ENCODE results near the gene MAD1L1.

MAD1L1 gene

DNA sequence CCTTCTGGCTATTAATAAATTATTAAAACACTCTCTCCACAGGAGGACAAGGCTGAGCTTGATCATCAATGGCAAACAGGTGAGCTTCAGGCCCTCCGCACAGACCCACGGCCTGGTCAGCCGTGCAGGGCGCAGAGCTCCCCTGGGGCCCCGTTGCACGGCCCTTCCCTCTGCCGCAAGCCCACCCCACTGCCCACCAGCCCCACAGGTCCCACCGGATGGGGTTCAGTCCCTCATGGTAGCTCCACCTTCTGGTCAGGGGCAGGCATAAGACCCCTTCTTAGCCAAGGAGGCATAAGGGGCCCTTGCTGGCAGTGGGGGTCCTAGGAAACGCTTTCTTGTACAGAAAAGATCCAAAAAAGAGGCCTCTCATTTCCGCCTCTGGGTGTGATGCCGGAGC, 84.6 kb downstream of the MAD1L1 start:
- H3K4me2 ChIP-seq (ENCODE audit: insufficient read depth, low read length), result no peak overlapping the region
- no peak overlapping the region for H3K9ac ChIP-seq (ENCODE audit: low read depth, low read length)
- peaks cover 68% of the 10 kb centered on the region for H3K36me3 ChIP-seq (ENCODE audit: insufficient read depth, low read length)
- no peak for ATAC-seq (ENCODE audit: insufficient read depth, low read depth)
- no peak overlapping the region for H3K4me3 ChIP-seq (ENCODE audit: low read depth in 1 of 2, low read length in 2 of 2)
- peaks cover 15% of the 10 kb centered on the region for H3K79me2 ChIP-seq (ENCODE audit: insufficient read depth, low read length)
- no peaks in the 10 kb centered on the region for H3K9me3 ChIP-seq (ENCODE audit: insufficient read depth, low read length, severe bottlenecking)
- H2AFZ ChIP-seq (ENCODE audit: low read depth, low read length), result no peak overlapping the region
- H4K20me1 ChIP-seq (ENCODE audit: insufficient read depth, low read length), result peaks cover 29% of the 10 kb centered on the region
- no peak overlapping the region for H3K27ac ChIP-seq (ENCODE audit: low read length)
- H3K27me3 ChIP-seq (ENCODE audit: insufficient read depth, low read length, poor library complexity), result no peaks in the 10 kb centered on the region
- H3K4me1 ChIP-seq (ENCODE audit: insufficient read depth, low read length), result no peaks in the 10 kb centered on the region
- no peak for DNase-seq
- TF ChIP-seq EZH2 (IDR thresholded peaks at IDR 0.05; ENCODE audit: borderline replicate concordance, low read depth, low read length, severe bottlenecking), result no peak
- TF ChIP-seq, protein P1, sequence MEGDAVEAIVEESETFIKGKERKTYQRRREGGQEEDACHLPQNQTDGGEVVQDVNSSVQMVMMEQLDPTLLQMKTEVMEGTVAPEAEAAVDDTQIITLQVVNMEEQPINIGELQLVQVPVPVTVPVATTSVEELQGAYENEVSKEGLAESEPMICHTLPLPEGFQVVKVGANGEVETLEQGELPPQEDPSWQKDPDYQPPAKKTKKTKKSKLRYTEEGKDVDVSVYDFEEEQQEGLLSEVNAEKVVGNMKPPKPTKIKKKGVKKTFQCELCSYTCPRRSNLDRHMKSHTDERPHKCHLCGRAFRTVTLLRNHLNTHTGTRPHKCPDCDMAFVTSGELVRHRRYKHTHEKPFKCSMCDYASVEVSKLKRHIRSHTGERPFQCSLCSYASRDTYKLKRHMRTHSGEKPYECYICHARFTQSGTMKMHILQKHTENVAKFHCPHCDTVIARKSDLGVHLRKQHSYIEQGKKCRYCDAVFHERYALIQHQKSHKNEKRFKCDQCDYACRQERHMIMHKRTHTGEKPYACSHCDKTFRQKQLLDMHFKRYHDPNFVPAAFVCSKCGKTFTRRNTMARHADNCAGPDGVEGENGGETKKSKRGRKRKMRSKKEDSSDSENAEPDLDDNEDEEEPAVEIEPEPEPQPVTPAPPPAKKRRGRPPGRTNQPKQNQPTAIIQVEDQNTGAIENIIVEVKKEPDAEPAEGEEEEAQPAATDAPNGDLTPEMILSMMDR (IDR thresholded peaks at IDR 0.05; ENCODE audit: borderline replicate concordance, extremely low read depth, low read length, poor library complexity, severe bottlenecking), result peak; percentile 13

DNA sequence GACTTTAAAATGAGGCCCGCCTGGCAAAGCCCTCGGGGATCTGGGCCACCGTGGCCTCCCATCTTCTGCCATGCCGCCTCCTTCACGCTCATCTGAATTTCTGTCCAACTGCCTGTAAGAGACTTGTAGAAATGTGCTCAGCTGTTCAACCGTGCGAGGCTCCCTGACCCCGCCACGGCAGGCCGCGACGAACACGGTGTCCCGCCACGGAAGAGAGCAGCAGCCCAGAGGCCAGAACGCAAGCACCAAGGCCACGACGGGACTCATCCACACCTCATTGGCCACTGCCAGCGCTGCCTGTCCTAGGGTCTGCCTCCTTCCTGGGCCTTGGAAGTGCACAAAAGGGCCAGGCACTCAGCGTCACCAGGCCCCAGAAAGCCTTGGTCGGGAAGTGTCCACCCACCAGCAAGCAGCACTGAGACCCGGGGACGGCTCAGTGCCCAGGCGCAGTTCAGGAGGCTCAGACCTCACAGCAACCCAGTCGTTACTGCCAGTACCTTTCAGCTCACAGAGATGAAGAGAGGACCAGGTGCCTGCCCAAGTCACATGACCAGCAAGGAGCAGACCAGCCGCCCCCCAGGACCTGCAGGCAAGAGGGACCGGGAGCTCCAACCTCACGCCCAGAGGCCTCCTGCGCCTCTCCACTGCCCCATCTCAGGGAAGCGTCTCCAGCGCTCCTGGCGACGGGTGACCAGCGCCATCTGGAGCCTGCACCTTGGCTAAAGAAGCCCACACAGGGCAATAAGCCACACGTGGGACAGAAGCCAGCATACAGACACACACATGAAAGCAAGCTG, 85.9 kb downstream of the MAD1L1 start:
- no peak for ATAC-seq (ENCODE audit: insufficient read depth, low read depth)
- H3K4me3 ChIP-seq (ENCODE audit: low read depth in 1 of 2, low read length in 2 of 2), result no peak overlapping the region
- H3K79me2 ChIP-seq (ENCODE audit: insufficient read depth, low read length), result peaks cover 6% of the 10 kb centered on the region
- no peaks in the 10 kb centered on the region for H3K27me3 ChIP-seq (ENCODE audit: insufficient read depth, low read length, poor library complexity)
- no peak overlapping the region for H3K4me2 ChIP-seq (ENCODE audit: insufficient read depth, low read length)
- H3K9me3 ChIP-seq (ENCODE audit: insufficient read depth, low read length, severe bottlenecking), result no peaks in the 10 kb centered on the region
- peaks cover 29% of the 10 kb centered on the region for H4K20me1 ChIP-seq (ENCODE audit: insufficient read depth, low read length)
- H3K27ac ChIP-seq (ENCODE audit: low read length), result no peak overlapping the region
- peaks cover 73% of the 10 kb centered on the region for H3K36me3 ChIP-seq (ENCODE audit: insufficient read depth, low read length)
- H2AFZ ChIP-seq (ENCODE audit: low read depth, low read length), result no peak overlapping the region
- H3K9ac ChIP-seq (ENCODE audit: low read depth, low read length), result no peak overlapping the region
- no peak for DNase-seq
- no peak for TF ChIP-seq EZH2 (IDR thresholded peaks at IDR 0.05; ENCODE audit: borderline replicate concordance, low read depth, low read length, severe bottlenecking)
- TF ChIP-seq, protein P1 (IDR thresholded peaks at IDR 0.05; ENCODE audit: borderline replicate concordance, extremely low read depth, low read length, poor library complexity, severe bottlenecking), result peak; percentile 12
- no peaks in the 10 kb centered on the region for H3K4me1 ChIP-seq (ENCODE audit: insufficient read depth, low read length)

DNA sequence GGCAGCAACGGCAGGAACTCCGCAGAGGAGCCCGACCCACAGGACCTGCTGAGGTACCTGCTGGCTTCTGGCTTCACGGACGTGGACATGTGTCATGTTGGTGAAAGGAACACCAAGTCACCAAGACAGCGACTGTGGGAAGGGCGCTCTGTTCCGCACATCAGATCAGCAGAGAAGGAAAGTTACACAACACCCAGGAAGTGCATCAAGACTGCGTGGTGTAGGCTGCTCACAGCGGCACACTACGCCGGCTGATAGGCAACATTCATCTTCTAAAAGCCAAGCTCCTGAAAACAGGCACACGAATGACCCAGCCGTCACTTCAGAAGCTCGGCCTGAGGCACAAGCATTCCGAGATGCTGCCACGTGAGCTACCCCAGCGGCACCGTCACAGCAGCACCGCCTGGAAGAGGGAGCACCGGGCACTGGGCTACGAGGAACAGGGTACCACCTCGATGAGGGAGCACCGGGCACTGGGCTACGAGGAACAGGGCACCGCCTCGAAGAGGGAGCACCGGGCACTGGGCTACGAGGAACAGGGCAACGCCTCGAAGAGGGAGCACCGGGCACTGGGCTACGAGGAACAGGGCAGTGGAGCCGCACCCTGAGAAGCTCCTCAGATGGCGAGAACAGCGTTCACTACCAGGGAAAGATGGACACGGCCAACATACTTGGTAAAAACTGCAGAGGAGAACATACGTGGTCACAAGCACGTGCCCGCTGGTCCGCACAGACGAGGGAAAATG, 86.7 kb downstream of the MAD1L1 start:
- H3K27ac ChIP-seq (ENCODE audit: low read length), result no peak overlapping the region
- H3K36me3 ChIP-seq (ENCODE audit: insufficient read depth, low read length), result peaks cover 73% of the 10 kb centered on the region
- no peaks in the 10 kb centered on the region for H3K4me1 ChIP-seq (ENCODE audit: insufficient read depth, low read length)
- DNase-seq (no peak), ATAC-seq (ENCODE audit: insufficient read depth, low read depth) (no peak)
- H4K20me1 ChIP-seq (ENCODE audit: insufficient read depth, low read length), result peaks cover 25% of the 10 kb centered on the region
- H3K4me3 ChIP-seq (ENCODE audit: low read depth in 1 of 2, low read length in 2 of 2), result no peak overlapping the region
- no peaks in the 10 kb centered on the region for H3K9me3 ChIP-seq (ENCODE audit: insufficient read depth, low read length, severe bottlenecking)
- no peaks in the 10 kb centered on the region for H3K79me2 ChIP-seq (ENCODE audit: insufficient read depth, low read length)
- H3K27me3 ChIP-seq (ENCODE audit: insufficient read depth, low read length, poor library complexity), result no peaks in the 10 kb centered on the region
- TF ChIP-seq, protein P1 (IDR thresholded peaks at IDR 0.05; ENCODE audit: borderline replicate concordance, extremely low read depth, low read length, poor library complexity, severe bottlenecking), result no peak
- TF ChIP-seq EZH2 (IDR thresholded peaks at IDR 0.05; ENCODE audit: borderline replicate concordance, low read depth, low read length, severe bottlenecking), result no peak
- no peak overlapping the region for H3K4me2 ChIP-seq (ENCODE audit: insufficient read depth, low read length)
- H2AFZ ChIP-seq (ENCODE audit: low read depth, low read length), result no peak overlapping the region
- H3K9ac ChIP-seq (ENCODE audit: low read depth, low read length), result no peak overlapping the region

Data from DND-41 (cell line).